ENCODE measurements around the gene SH3TC2. TPM values are rescaled to one million over a fixed set of nuclear protein-coding genes. Genes with fewer than 3 reads are reported as not detected.

SH3TC2 gene
- total and polyA plus RNA-seq, 2 of the 4 experiments (the other 2 are of a cell fraction) = 3.4 to 7.9 TPM

DNA sequence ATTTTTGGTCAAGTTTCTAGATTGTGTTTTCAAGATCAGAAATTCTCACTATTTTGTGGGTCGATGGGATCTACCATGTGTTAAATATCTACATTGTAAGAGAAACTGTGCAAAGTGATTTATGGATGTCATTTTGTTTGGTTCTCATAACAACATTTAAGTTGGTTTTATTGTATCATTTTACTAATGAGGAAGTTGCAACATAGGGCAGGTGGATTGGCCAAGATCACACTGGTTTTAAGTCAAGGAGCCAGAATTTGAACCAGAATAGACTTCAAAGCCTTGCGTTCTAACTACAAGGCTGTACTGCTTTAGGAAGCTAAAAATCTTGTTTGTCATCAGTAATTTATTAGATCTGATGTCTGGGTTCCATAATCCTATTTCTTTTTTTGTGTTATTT lies 23.4 kb downstream of the SH3TC2 start:
- intact Hi-C loops (cut with micrococcal nuclease) (loop anchor here (5.0 kb wide), 1 partner anchor 857 kb away; no protein-coding TSS in a partner anchor), dilution Hi-C loops (cut with HindIII; ENCODE audit: low sequenced_read_pairs, unreplicated experiment) (no loop called here), in situ Hi-C loops (cut with MboI; ENCODE audit: low sequenced_read_pairs) (loop anchor here (5.0 to 25.0 kb wide), 3 partner anchors 73 to 852 kb away; no protein-coding TSS in a partner anchor)
- Histone ChIP-seq H3K9me1 (ENCODE audit: insufficient read depth, low read length) (no peaks in the 10 kb centered on the region), H3K27me3 (ENCODE audit: control insufficient read depth, insufficient read depth, low read length) (no peaks in the 10 kb centered on the region), H3K14ac (replicated peaks; ENCODE audit: low read depth, low read length) (no peak overlapping the region), H4K8ac (ENCODE audit: low read depth in 2 of 2, low read length in 2 of 2) (no peak overlapping the region), H4K5ac (ENCODE audit: low read depth, low read length) (no peak overlapping the region), H3K56ac (ENCODE audit: extremely low read depth, insufficient read depth, low read length) (no peak overlapping the region), H2AFZ (replicated peaks; ENCODE audit: low read length, poor library complexity) (no peak overlapping the region), H4K20me1 (ENCODE audit: insufficient read depth, low read length) (no peaks in the 10 kb centered on the region), H3K9ac (ENCODE audit: low read depth, low read length) (no peak overlapping the region), H3K9me3 (ENCODE audit: control insufficient read depth, insufficient read depth, low read length) (no peaks in the 10 kb centered on the region), H3K4ac (ENCODE audit: low read depth, low read length) (no peak overlapping the region), H3K23ac (ENCODE audit: low read depth, low read length) (no peak overlapping the region), H2BK5ac (ENCODE audit: low read depth, low read length, poor library complexity, severe bottlenecking) (no peak overlapping the region), H2AK5ac (ENCODE audit: low read depth, low read length) (no peak overlapping the region), H2BK120ac (ENCODE audit: low read depth, low read length) (no peak overlapping the region), H2AK9ac (replicated peaks; ENCODE audit: low read depth, low read length, poor library complexity) (no peak overlapping the region), H3K4me3 (ENCODE audit: insufficient read depth, low read depth, low read length) (no peak overlapping the region), H4K91ac (ENCODE audit: insufficient read depth, low read depth, low read length) (no peak overlapping the region), H3K18ac (ENCODE audit: low read depth, low read length) (no peak overlapping the region), H3K79me1 (ENCODE audit: low read depth in 1 of 2, low read length in 2 of 2) (no peaks in the 10 kb centered on the region), H2BK20ac (ENCODE audit: low read depth, low read length) (no peak overlapping the region), H3K4me1 (ENCODE audit: control insufficient read depth, insufficient read depth, low read length) (peaks cover 5% of the 10 kb centered on the region), H3K27ac (ENCODE audit: insufficient read depth, low read length) (no peak overlapping the region), H2BK15ac (ENCODE audit: low read depth, low read length) (no peak overlapping the region), H3K36me3 (ENCODE audit: control insufficient read depth, insufficient read depth, low read length) (no peaks in the 10 kb centered on the region; the same call in 1 of the 2 replicates), H3K4me2 (ENCODE audit: low read depth, low read length) (no peak overlapping the region)
- no CpG with 5 or more reads among the region's 2 CpGs for WGBS, 2 experiments (ENCODE audit: extremely low coverage in 2 of 2, insufficient read length in 1 of 2)
- ATAC-seq (ENCODE audit: low read depth) = no peak
- no peak for TF ChIP-seq CHD1 (IDR thresholded peaks at IDR 0.05; ENCODE audit: low read depth, low read length)
- TF ChIP-seq CEBPB (IDR thresholded peaks at IDR 0.05; ENCODE audit: low read depth, low read length) = peak; percentile 55
- TF ChIP-seq BHLHE40 (IDR thresholded peaks at IDR 0.05; ENCODE audit: low read depth, low read length) = no peak
- TF ChIP-seq POLR2A (IDR thresholded peaks at IDR 0.05; ENCODE audit: low read depth, low read length) = no peak
- no peak for DNase-seq
- ChIA-PET CTCF (interaction anchor here (1.6 kb wide), 1 partner anchor 42 kb away, joined by 4 read pairs; no protein-coding TSS in a partner anchor), POLR2A (ENCODE audit: unreplicated experiment) (no interaction called here)
- BruUV-seq (replicated peaks) = no TSS peak

Data from IMR-90 (cell line).